K562 (cell line): ENCODE results near the gene POLR3C. TPM values are rescaled to one million over a fixed set of nuclear protein-coding genes. Genes with fewer than 3 reads are reported as not detected.

Experiments
- CREBBP ChIP-seq: IDR thresholded peaks from one replicate; pipeline ENCODE4 v1.6.1; 2012; ENCODE audit warnings: low read depth, mild to moderate bottlenecking, control low read depth, inconsistent platforms, low read length
- EWSR1 ChIP-seq: fragments of 450-650 bp; IDR thresholded peaks from 2 replicates; pipeline ENCODE4 v1.6.1; 2018; ENCODE audit warnings: borderline replicate concordance, mild to moderate bottlenecking, low read depth, moderate library complexity; ENCODE audit not compliant: partially characterized antibody
- KDM2B ChIP-seq: fragments of 250-450 bp; sonication (Bioruptor Pico); IDR thresholded peaks from 2 replicates; pipeline ENCODE4 v1.8.0; 2021; ENCODE audit warnings: mild to moderate bottlenecking, moderate library complexity
- KLF1 ChIP-seq: fragments of 450-650 bp; IDR thresholded peaks from 2 replicates; pipeline ENCODE4 v1.6.1; 2016; ENCODE audit warnings: missing genetic modification characterization, missing compliant biosample characterization
- MAFF ChIP-seq: IDR thresholded peaks from 2 replicates; pipeline ENCODE4 v1.6.1; 2012; ENCODE audit warnings: low read length, improper control_type of control experiment
- MBD2 ChIP-seq: sonication (generic); IDR thresholded peaks from 2 replicates; pipeline ENCODE4 v1.6.1; 2016; ENCODE audit warnings: low read depth, borderline replicate concordance
- MCM5 ChIP-seq: fragments of 450-650 bp; IDR thresholded peaks from 2 replicates; pipeline ENCODE4 v1.6.1; 2016; ENCODE audit warnings: low read depth
- MCM7 ChIP-seq, 2 experiments: fragments of 450-650 bp; IDR thresholded peaks; 2 replicates each; pipeline ENCODE4 v1.6.1; 2016 to 2018
- MEF2A ChIP-seq: IDR thresholded peaks from 2 replicates; pipeline ENCODE4 v1.6.1; 2011; ENCODE audit warnings: low read depth, mild to moderate bottlenecking, low read length, moderate library complexity; ENCODE audit not compliant: control insufficient read depth
- POLR2A ChIP-seq: fragments of 450-650 bp; conservative IDR thresholded peaks from 2 replicates; pipeline ENCODE4 v1.6.1; 2016
- SRSF1 ChIP-seq: fragments of 200-400 bp; formaldehyde crosslinking; IDR thresholded peaks from 2 replicates; pipeline ENCODE4 v1.6.1; 2017; ENCODE audit warnings: mild to moderate bottlenecking, low read depth, low read length, moderate library complexity
- TEAD4 ChIP-seq, 2 experiments: sonication (generic) in 1 of 2; formaldehyde crosslinking in 1 of 2; IDR thresholded peaks; 2 replicates each; pipeline versions ENCODE4 v1.6.1 to v1.8.0; 2012 to 2022; ENCODE audit warnings: borderline replicate concordance in 1 of 2, inconsistent platforms in 1 of 2, low read length in 1 of 2, mild to moderate bottlenecking in 1 of 2, missing genetic modification reagents in 1 of 2
- ZNF146 ChIP-seq: IDR thresholded peaks from one replicate; pipeline ENCODE4 v1.6.1; 2018; ENCODE audit warnings: missing compliant biosample characterization; ENCODE audit not compliant: unreplicated experiment
- ZNF165 ChIP-seq: fragments of 250-450 bp; sonication (Bioruptor Pico); IDR thresholded peaks from 2 replicates; pipeline ENCODE4 v1.4.0; 2020; ENCODE audit warnings: borderline replicate concordance
- ZNF174 ChIP-seq: fragments of 250-450 bp; sonication (Bioruptor Pico); IDR thresholded peaks from 2 replicates; pipeline ENCODE4 v1.4.0; 2020; ENCODE audit warnings: mild to moderate bottlenecking
- ZNF3 ChIP-seq: fragments of 250-450 bp; sonication (Bioruptor Pico); IDR thresholded peaks from 2 replicates; pipeline ENCODE4 v1.5.0; 2021; ENCODE audit warnings: mild to moderate bottlenecking, moderate library complexity
- ZNF695 ChIP-seq: fragments of 450-650 bp; formaldehyde crosslinking; IDR thresholded peaks from 2 replicates; pipeline ENCODE4 v1.4.0; 2020; ENCODE audit warnings: mild to moderate bottlenecking, moderate library complexity
- ZNF766 ChIP-seq: fragments of 200-800 bp; sonication (Bioruptor generic); conservative IDR thresholded peaks from 2 replicates; pipeline ENCODE4 v1.6.1; 2016; ENCODE audit warnings: missing genetic modification characterization, missing compliant biosample characterization
- polyA plus RNA-seq, 8 experiments: library from polyadenylated mRNA; depleted of rRNA in 4 of 8; stranded (reverse) in 5 of 8; unstranded in 3 of 8; fragments of >200 nt; fragmentation: Nextera tagmentation in 2 of 8; fragmentation: Illumina TruSeq in 1 of 8; extraction: Ambion mirVana in 2 of 8; extraction: Trizol in 1 of 8; gene quantifications; 2 replicates each; pipeline versions ENCODE4 v1.2.1 to v1.2.3, GENCODE V29; 2011 to 2014; ENCODE audit warnings: inconsistent platforms in 1 of 8, missing spikeins in 1 of 8
- total RNA-seq, 7 experiments: library from RNA; depleted of rRNA in 6 of 7; stranded (reverse); fragments of >200 nt in 6 of 7; fragmentation: Illumina TruSeq in 2 of 7; extraction: Trizol in 2 of 7; gene quantifications; 2 replicates each; pipeline versions ENCODE4 v1.2.1 to v1.2.3, GENCODE V29; 2011 to 2021; ENCODE audit warnings: low replicate concordance in 1 of 7
- TF ChIP-seq, protein P1 (sequence below): sonication (generic); formaldehyde crosslinking; IDR thresholded peaks from 2 replicates; pipeline ENCODE4 v1.8.1; 2023; ENCODE audit warnings: mild to moderate bottlenecking, missing genetic modification reagents
- TF ChIP-seq, protein P2 (sequence below): fragments of 450-650 bp; formaldehyde crosslinking; IDR thresholded peaks from 2 replicates; pipeline ENCODE4 v1.4.0; 2020; ENCODE audit warnings: mild to moderate bottlenecking, moderate library complexity
- TF ChIP-seq, protein P3 (sequence below): fragments of 200-800 bp; sonication (Bioruptor generic); IDR thresholded peaks from 2 replicates; pipeline ENCODE4 v1.6.1; 2017; ENCODE audit warnings: missing genetic modification characterization, missing compliant biosample characterization
- TF ChIP-seq, protein P4 (sequence below): fragments of 450-650 bp; IDR thresholded peaks from 2 replicates; pipeline ENCODE4 v1.6.1; 2016; ENCODE audit warnings: low read depth, mild to moderate bottlenecking, moderate library complexity
- TF ChIP-seq, protein P5 (sequence below): fragments of 450-650 bp; IDR thresholded peaks from 2 replicates; pipeline ENCODE4 v1.6.1; 2016; ENCODE audit warnings: antibody characterized with exemption

POLR3C gene
- total and polyA plus RNA-seq, 9 of the 15 experiments (the other 6 are each of a cell fraction or from before 2014, with no cell fraction given), result 19.7 to 64.1 (median 45.2) TPM

DNA sequence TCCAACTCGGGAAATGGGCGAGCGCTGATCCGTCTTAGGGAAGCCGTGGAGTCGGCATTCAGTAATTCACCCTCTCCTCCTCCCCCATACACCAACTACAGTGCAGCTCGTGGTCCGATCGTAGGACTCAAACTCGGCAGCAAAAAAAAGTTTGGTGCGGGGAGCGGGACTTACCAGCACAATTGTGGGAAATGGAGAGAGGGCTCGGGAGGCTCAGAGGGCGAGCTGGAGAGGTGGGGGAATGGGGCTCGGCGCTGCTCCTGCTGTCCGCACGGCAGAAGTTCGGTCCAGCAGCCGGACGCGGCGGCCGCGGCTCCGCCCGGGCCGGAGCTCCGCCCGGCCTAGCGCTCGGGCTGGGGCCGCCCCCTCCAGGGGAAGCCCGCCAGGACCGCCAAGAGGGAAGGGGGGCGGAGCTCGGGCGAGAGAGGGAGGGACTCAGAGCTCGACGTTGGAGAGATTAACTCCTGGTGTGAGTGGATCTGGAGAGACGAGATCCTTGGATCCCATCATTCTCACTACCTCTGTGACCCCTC lies 35.6 kb downstream of the POLR3C start (continued):
- TF ChIP-seq, protein P1, sequence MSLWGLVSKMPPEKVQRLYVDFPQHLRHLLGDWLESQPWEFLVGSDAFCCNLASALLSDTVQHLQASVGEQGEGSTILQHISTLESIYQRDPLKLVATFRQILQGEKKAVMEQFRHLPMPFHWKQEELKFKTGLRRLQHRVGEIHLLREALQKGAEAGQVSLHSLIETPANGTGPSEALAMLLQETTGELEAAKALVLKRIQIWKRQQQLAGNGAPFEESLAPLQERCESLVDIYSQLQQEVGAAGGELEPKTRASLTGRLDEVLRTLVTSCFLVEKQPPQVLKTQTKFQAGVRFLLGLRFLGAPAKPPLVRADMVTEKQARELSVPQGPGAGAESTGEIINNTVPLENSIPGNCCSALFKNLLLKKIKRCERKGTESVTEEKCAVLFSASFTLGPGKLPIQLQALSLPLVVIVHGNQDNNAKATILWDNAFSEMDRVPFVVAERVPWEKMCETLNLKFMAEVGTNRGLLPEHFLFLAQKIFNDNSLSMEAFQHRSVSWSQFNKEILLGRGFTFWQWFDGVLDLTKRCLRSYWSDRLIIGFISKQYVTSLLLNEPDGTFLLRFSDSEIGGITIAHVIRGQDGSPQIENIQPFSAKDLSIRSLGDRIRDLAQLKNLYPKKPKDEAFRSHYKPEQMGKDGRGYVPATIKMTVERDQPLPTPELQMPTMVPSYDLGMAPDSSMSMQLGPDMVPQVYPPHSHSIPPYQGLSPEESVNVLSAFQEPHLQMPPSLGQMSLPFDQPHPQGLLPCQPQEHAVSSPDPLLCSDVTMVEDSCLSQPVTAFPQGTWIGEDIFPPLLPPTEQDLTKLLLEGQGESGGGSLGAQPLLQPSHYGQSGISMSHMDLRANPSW, result no peak
- TF ChIP-seq MEF2A (no peak), ZNF766 (CRISPR knock-in tag) (no peak), POLR2A (peak; percentile 74), KLF1 (no peak), ZNF165 (CRISPR knock-in tag) (no peak), SRSF1 (no peak), EWSR1 (no peak), MBD2 (no peak), MCM7 (IDR thresholded peaks at IDR 0.05) (no peak), ZNF146 (no peak), TEAD4 (IDR thresholded peaks at IDR 0.05; ENCODE audit: low read length) (no peak), TEAD4 (CRISPR knock-in tag; IDR thresholded peaks at IDR 0.05; ENCODE audit: borderline replicate concordance) (no peak; the same call in 1 of the 2 replicates), MAFF (no peak), KDM2B (CRISPR knock-in tag) (no peak), ZNF695 (CRISPR knock-in tag) (no peak), ZNF3 (CRISPR knock-in tag) (no peak), ZNF174 (CRISPR knock-in tag) (no peak), CREBBP (no peak), MCM5 (no peak)
- TF ChIP-seq, protein P2, sequence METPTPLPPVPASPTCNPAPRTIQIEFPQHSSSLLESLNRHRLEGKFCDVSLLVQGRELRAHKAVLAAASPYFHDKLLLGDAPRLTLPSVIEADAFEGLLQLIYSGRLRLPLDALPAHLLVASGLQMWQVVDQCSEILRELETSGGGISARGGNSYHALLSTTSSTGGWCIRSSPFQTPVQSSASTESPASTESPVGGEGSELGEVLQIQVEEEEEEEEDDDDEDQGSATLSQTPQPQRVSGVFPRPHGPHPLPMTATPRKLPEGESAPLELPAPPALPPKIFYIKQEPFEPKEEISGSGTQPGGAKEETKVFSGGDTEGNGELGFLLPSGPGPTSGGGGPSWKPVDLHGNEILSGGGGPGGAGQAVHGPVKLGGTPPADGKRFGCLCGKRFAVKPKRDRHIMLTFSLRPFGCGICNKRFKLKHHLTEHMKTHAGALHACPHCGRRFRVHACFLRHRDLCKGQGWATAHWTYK, result no peak
- TF ChIP-seq, protein P3, sequence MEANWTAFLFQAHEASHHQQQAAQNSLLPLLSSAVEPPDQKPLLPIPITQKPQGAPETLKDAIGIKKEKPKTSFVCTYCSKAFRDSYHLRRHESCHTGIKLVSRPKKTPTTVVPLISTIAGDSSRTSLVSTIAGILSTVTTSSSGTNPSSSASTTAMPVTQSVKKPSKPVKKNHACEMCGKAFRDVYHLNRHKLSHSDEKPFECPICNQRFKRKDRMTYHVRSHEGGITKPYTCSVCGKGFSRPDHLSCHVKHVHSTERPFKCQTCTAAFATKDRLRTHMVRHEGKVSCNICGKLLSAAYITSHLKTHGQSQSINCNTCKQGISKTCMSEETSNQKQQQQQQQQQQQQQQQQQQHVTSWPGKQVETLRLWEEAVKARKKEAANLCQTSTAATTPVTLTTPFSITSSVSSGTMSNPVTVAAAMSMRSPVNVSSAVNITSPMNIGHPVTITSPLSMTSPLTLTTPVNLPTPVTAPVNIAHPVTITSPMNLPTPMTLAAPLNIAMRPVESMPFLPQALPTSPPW (CRISPR knock-in tag), result no peak
- TF ChIP-seq, protein P4, sequence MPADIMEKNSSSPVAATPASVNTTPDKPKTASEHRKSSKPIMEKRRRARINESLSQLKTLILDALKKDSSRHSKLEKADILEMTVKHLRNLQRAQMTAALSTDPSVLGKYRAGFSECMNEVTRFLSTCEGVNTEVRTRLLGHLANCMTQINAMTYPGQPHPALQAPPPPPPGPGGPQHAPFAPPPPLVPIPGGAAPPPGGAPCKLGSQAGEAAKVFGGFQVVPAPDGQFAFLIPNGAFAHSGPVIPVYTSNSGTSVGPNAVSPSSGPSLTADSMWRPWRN, result no peak
- TF ChIP-seq, protein P5, sequence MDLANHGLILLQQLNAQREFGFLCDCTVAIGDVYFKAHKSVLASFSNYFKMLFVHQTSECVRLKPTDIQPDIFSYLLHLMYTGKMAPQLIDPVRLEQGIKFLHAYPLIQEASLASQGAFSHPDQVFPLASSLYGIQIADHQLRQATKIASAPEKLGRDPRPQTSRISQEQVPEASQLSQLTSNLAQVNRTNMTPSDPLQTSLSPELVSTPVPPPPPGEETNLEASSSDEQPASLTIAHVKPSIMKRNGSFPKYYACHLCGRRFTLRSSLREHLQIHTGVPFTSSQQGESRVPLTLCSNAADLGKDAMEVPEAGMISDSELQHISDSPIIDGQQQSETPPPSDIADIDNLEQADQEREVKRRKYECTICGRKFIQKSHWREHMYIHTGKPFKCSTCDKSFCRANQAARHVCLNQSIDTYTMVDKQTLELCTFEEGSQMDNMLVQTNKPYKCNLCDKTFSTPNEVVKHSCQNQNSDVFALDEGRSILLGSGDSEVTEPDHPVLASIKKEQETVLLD, result no peak
